Naive B cell (primary cell): Measurements from ENCODE around the gene TSHZ1. TPM values are rescaled to one million over a fixed set of nuclear protein-coding genes. Genes with fewer than 3 reads are reported as not detected.

ENCODE experiments used
- ATAC-seq, 2 donors: fragments of 150-1000 bp; cut with Tn5 transposase; 2 replicates each; pipeline ENCODE4 v1.10.0; 2021; ENCODE audit warnings: low read depth in 2 of 2, mild to moderate bottlenecking in 2 of 2, moderate library complexity in 2 of 2
- DNase-seq: peaks from one replicate; pipeline ENCODE4 v3.0.0; 2022
- H3K27ac Mint-ChIP-seq, 6 donors: one replicate each; pipeline ENCODE4 v1.8.0; 2020 to 2022; ENCODE audit warnings: mild to moderate bottlenecking in 6 of 6, mixed read lengths in 6 of 6, moderate library complexity in 5 of 6, inconsistent platforms in 2 of 6
- H3K27me3 Mint-ChIP-seq, 3 donors: one replicate each; pipeline ENCODE4 v1.8.0; 2021 to 2022; ENCODE audit warnings: mixed read lengths in 3 of 3, mild to moderate bottlenecking in 1 of 3
- H3K36me3 Mint-ChIP-seq, 2 donors: one replicate each; pipeline ENCODE4 v1.8.0; 2020 to 2022; ENCODE audit warnings: mixed read lengths in 2 of 2, inconsistent platforms in 1 of 2, mild to moderate bottlenecking in 1 of 2
- H3K4me1 Mint-ChIP-seq, 3 donors: one replicate each; pipeline ENCODE4 v1.8.0; 2020 to 2022; ENCODE audit warnings: mixed read lengths in 3 of 3, inconsistent platforms in 1 of 3, mild to moderate bottlenecking in 1 of 3, moderate library complexity in 1 of 3
- H3K4me3 Mint-ChIP-seq, 8 donors: one replicate each; pipeline ENCODE4 v1.8.0; 2020 to 2022; ENCODE audit warnings: mild to moderate bottlenecking in 8 of 8, mixed read lengths in 8 of 8, moderate library complexity in 8 of 8, inconsistent platforms in 2 of 8
- H3K9me3 Mint-ChIP-seq, 7 donors: one replicate each; pipeline ENCODE4 v1.8.0; 2020 to 2022; ENCODE audit warnings: mixed read lengths in 7 of 7, mild to moderate bottlenecking in 5 of 7, inconsistent platforms in 2 of 7, moderate library complexity in 1 of 7
- polyA plus RNA-seq, 6 donors: library from polyadenylated mRNA; unstranded; fragments of 300-500 nt; fragmentation: Illumina TruSeq; gene quantifications; one replicate each; pipeline ENCODE4 v1.2.3, GENCODE V29; 2021; ENCODE audit warnings: low read depth in 6 of 6

The TSHZ1 gene
- polyA plus RNA-seq, 6 donors from 2014 or later: 0.41 to 2.2 (median 1.7) TPM

DNA sequence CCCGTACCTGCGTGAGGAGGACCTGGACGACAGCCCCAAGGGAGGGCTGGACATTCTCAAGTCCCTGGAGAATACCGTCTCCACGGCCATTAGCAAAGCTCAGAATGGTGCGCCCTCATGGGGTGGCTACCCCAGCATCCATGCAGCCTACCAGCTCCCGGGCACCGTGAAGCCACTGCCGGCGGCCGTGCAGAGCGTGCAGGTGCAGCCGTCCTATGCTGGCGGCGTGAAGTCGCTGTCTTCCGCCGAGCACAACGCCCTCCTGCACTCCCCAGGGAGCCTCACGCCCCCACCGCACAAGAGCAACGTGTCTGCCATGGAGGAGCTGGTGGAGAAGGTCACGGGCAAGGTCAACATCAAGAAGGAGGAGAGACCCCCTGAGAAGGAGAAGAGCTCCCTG lies 76.4 kb downstream of the TSHZ1 start:
- DNase-seq (no peak), ATAC-seq (no peak)
- Mint-ChIP-seq H3K4me1 (peaks cover 0 to 3% (median 0%) of the 10 kb centered on the region in 3 donors), H3K27ac (no peak overlapping the region), H3K27me3 (no peaks in the 10 kb centered on the region), H3K36me3 (peaks cover 24 to 31% of the 10 kb centered on the region in 2 donors), H3K9me3 (peaks cover 0 to 2% (median 0%) of the 10 kb centered on the region in 7 donors), H3K4me3 (no peak overlapping the region)

DNA sequence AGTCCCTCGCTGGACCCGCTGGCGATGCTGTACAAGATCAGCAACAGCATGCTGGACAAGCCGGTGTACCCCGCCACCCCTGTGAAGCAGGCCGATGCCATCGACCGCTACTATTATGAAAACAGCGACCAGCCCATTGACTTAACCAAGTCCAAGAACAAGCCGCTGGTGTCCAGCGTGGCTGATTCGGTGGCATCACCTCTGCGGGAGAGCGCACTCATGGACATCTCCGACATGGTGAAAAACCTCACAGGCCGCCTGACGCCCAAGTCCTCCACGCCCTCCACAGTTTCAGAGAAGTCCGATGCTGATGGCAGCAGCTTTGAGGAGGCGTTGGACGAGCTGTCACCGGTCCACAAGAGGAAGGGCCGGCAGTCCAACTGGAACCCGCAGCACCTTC lies 77.1 kb downstream of the TSHZ1 start:
- Mint-ChIP-seq H3K27ac (no peak overlapping the region), H3K36me3 (peaks cover 20 to 31% of the 10 kb centered on the region in 2 donors), H3K4me1 (peaks cover 0 to 3% (median 0%) of the 10 kb centered on the region in 3 donors), H3K4me3 (no peak overlapping the region), H3K27me3 (no peaks in the 10 kb centered on the region), H3K9me3 (peaks cover 0 to 2% (median 0%) of the 10 kb centered on the region in 7 donors)
- no peak for DNase-seq
- ATAC-seq: no peak

DNA sequence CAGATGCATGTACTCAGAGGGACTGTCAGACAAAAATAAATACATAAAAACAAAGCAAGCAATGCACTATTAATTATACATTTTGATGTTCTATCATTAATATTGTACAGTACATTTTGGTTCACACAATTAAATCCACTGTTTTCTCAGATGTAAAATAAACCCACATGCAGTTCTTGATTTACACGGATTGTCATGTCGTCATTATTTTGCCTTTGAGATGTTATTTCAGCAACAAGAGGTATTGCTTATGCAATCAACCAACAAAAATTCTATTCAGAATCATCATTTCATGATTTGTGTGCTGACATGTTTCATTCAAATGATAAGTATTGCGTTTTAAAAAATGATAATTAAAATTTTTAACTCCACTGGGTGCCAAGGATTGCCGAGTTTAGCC lies 79.2 kb downstream of the TSHZ1 start:
- no peaks in the 10 kb centered on the region for H3K27me3 Mint-ChIP-seq

DNA sequence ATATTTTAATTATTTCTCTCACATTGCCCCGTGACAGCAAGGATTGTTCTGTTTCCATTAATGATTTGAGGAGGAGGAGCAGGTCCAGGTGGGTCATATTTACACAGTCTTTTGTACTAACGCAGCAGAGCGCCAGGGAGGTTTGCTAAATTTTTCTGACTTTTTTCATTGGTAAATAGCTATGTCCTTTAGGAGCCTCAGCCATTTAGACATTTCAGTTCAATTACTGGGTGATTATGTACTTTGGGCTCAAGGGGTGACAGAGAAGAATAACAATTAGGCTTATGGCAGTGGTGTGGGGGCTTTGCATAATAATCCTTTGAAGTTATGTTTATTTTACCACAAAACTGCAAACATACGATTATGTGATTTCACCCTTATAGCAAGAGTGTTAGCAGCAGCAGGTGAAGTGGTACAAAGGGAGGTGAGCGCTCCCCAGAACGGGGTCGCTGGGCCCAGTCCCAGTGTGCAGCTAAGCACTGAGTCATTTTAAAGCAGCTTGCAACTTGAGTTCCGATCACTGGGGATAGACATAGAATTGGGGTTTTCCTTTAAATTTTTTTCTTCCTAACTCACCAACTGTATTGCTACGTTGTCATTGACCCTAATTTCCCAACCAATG lies 80.3 kb downstream of the TSHZ1 start:
- DNase-seq (no peak), ATAC-seq (no peak)
- Mint-ChIP-seq H3K9me3 (no peaks in the 10 kb centered on the region), H3K4me3 (no peak overlapping the region), H3K36me3 (peaks cover 10 to 15% of the 10 kb centered on the region in 2 donors), H3K4me1 (no peaks in the 10 kb centered on the region), H3K27me3 (no peaks in the 10 kb centered on the region), H3K27ac (no peak overlapping the region)

More for the DNA sequence above, 79.2 kb downstream of the TSHZ1 start:
- Mint-ChIP-seq H3K9me3 (peaks cover 0 to 2% (median 0%) of the 10 kb centered on the region in 7 donors), H3K4me3 (no peak overlapping the region), H3K4me1 (no peaks in the 10 kb centered on the region), H3K36me3 (peaks cover 19 to 24% of the 10 kb centered on the region in 2 donors), H3K27ac (no peak overlapping the region)
- ATAC-seq (no peak), DNase-seq (no peak)

DNA sequence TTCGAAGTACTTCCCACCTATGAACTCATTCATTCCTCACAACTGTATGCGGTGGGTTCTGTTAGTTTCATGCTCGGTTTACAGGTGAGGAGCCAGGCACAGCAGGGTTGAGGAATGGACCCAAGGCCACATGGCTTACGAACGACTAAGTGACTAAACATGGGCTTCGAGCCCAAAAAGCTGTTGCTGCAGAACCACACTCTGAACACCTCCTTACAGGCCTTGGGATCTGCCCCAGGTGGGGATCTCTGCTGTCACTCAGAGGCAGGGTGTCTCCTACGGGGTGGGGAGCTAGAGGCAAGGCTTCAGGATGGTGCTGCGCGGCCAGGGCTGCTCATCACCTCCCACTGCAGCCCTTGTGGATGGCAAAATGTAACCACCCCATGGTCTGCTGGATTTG lies 80.9 kb downstream of the TSHZ1 start:
- H3K4me1 Mint-ChIP-seq: no peaks in the 10 kb centered on the region
- no peaks in the 10 kb centered on the region for H3K9me3 Mint-ChIP-seq
- no peak for ATAC-seq
- no peaks in the 10 kb centered on the region for H3K27me3 Mint-ChIP-seq
- peaks cover 9% of the 10 kb centered on the region in 2 donors for H3K36me3 Mint-ChIP-seq
- H3K27ac Mint-ChIP-seq: no peak overlapping the region
- H3K4me3 Mint-ChIP-seq: no peak overlapping the region
- no peak for DNase-seq

DNA sequence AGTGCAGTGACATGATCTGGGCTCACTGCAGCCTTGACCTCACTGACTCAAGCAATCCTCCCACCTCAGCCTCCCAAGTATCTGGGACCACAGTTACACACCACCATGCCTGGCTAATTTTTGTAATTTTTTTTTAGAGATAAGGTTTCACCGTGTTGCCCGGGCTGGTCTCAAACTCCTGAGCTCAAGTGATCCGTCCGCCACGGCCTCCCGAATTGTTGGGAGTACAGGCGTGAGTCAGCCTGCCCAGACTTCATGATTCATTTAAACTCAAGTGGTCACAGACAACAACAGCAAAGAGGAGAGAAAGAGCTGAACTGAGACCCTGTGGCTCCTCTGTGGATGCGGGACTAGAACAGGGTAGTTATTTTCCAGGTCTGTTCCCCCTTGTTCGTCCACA lies 83.0 kb downstream of the TSHZ1 start:
- DNase-seq (no peak), ATAC-seq (no peak)
- Mint-ChIP-seq H3K27ac (no peak overlapping the region), H3K4me1 (no peaks in the 10 kb centered on the region), H3K36me3 (no peaks in the 10 kb centered on the region), H3K9me3 (no peaks in the 10 kb centered on the region), H3K27me3 (no peaks in the 10 kb centered on the region), H3K4me3 (no peak overlapping the region)

DNA sequence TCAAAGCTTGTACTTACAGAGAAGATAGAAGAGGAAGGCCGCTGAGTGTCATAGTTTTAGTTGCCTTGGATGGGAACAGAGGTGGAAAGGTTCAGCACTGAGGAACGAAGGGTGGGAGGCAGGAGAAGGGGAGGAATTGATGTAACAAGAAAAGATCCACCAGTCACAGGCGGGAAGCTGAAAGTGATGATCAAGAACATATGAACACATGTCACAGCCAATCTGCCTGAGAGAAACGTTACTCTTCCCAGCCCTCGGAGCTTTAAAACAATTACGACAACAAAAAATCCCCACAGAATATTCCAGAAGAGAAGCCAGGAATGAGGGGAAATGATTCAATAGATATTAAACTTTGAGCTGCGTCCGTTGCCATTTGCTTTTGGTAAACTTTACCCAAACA lies 87.1 kb downstream of the TSHZ1 start:
- no peaks in the 10 kb centered on the region for H3K9me3 Mint-ChIP-seq
- H3K27ac Mint-ChIP-seq: no peak overlapping the region
- no peaks in the 10 kb centered on the region for H3K27me3 Mint-ChIP-seq
- no peaks in the 10 kb centered on the region for H3K4me1 Mint-ChIP-seq
- no peak overlapping the region for H3K4me3 Mint-ChIP-seq
- ATAC-seq (no peak), DNase-seq (no peak)
- no peaks in the 10 kb centered on the region for H3K36me3 Mint-ChIP-seq

DNA sequence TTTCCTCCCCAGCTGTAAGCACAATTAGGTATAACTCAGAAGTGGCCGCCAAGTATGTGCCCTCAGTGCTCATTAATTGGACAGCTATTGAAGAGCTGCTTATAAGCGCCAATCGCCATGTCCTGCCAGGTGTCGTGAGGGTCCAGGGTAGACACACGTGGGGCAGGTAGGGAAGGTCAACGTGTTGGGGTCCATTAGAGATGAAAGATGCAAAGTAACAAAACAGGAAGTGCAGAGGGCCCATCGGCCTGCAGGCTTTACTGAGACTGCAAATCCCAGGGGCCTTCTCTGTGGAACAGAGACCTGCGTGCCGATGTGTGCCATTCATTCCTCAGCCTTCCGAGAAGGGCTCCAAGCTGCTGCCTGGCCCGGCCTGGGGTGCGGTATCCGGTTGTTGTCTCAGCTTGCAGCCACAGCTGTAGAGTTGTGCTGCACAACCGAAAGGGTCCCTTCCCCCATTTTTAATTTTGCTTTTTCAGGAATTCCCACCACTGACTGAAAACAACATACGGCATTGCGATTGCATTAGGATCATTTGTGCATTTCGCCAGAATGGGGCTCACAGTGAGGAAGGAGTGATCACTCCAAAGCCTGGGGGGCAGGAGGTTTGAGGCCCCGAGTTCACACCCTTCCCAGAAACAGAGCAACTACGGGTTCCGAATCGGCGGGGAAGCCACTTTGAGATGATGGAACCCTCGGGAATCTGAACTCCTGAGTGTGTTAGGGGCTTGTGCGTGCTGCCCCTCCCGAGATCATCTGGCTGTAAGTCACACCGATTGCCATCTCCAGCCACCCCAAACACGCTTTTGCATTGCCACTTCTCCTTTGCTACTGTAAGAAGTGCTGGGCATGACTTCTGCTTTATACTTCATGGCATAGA lies 94.3 kb downstream of the TSHZ1 start:
- H3K27ac Mint-ChIP-seq: no peak overlapping the region
- no peak for DNase-seq
- H3K36me3 Mint-ChIP-seq: peaks cover 0 to 10% of the 10 kb centered on the region in 2 donors

DNA sequence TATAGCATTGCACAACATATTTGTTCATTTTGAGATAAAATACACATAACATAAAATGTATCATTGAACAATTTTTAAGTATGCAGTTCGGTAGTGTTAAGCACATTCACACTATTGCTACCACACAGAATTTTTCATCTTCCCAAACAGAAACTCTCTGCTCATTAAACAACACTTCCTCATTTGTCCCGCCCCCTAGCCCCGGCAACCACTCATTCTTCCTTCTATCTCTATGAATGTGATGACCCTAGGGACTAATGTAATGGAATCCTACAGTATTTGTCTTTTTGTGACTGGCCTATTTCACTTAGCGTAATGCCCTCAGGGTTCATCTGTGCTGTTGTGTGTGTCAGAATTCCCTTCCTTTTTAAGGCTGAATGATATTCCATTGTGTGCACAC lies 95.4 kb downstream of the TSHZ1 start:
- Mint-ChIP-seq H3K27ac (no peak overlapping the region), H3K9me3 (peaks cover 2 to 34% (median 11%) of the 10 kb centered on the region in 7 donors), H3K36me3 (peaks cover 0 to 20% of the 10 kb centered on the region in 2 donors), H3K27me3 (peaks cover 4 to 21% (median 19%) of the 10 kb centered on the region in 3 donors), H3K4me1 (no peaks in the 10 kb centered on the region), H3K4me3 (no peak overlapping the region)
- ATAC-seq: no peak
- no peak for DNase-seq

More for the DNA sequence above, 94.3 kb downstream of the TSHZ1 start:
- H3K4me1 Mint-ChIP-seq: no peaks in the 10 kb centered on the region
- ATAC-seq: no peak
- peaks cover 0 to 11% (median 11%) of the 10 kb centered on the region in 3 donors for H3K27me3 Mint-ChIP-seq
- no peak overlapping the region for H3K4me3 Mint-ChIP-seq
- H3K9me3 Mint-ChIP-seq: peaks cover 2 to 33% (median 7%) of the 10 kb centered on the region in 7 donors

DNA sequence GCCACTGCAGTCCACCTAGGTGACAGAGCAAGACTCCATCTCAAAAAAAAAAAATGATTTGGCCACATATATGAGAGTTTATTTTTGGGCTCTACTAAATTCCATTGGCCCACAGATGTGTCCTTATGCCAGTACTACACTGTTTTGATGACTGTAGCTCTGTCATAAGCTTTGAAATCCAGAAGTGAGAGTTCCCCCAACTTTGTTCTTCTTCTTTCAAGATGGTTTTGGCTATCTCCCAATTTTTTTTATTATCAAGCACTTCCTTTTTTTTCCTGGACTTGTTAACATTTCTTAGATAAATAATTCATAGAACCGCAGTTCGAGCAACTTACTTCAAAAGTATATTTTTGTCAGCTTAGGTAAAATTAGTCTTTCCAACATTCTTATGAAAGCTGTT lies 96.9 kb downstream of the TSHZ1 start:
- Mint-ChIP-seq H3K9me3 (peaks cover 2 to 34% (median 11%) of the 10 kb centered on the region in 7 donors), H3K36me3 (peaks cover 0 to 20% of the 10 kb centered on the region in 2 donors), H3K4me3 (no peak overlapping the region), H3K27ac (no peak overlapping the region), H3K4me1 (no peaks in the 10 kb centered on the region), H3K27me3 (peaks cover 9 to 32% (median 28%) of the 10 kb centered on the region in 3 donors)
- no peak for ATAC-seq
- no peak for DNase-seq

DNA sequence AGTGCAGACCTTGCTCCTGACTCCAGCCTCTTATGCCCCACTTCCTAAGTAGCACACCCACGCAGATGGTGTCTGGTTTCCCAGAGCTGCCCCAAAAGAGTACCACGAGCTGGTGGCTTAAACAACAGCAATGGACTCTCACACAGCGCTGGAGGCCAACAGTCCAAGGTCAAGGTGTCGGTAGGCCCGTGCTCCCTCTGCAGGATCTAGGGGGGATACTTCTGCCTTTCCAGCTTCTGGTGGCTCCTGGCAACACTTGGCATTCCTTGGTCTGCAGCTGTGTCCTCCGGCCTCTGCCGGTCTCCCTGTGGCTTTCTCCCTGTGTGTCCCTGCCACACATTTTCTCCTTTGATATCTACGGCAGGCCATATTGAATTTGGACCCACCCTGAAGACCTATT lies 99.0 kb downstream of the TSHZ1 start:
- Mint-ChIP-seq H3K4me1 (no peaks in the 10 kb centered on the region), H3K36me3 (peaks cover 0 to 20% of the 10 kb centered on the region in 2 donors), H3K27ac (peak overlapping the region in 2 of 6 donors; percentile 35 to 84), H3K27me3 (peaks cover 14 to 40% (median 28%) of the 10 kb centered on the region in 3 donors), H3K9me3 (peaks cover 2 to 34% (median 11%) of the 10 kb centered on the region in 7 donors), H3K4me3 (no peak overlapping the region)
- ATAC-seq (no peak), DNase-seq (no peak)

DNA sequence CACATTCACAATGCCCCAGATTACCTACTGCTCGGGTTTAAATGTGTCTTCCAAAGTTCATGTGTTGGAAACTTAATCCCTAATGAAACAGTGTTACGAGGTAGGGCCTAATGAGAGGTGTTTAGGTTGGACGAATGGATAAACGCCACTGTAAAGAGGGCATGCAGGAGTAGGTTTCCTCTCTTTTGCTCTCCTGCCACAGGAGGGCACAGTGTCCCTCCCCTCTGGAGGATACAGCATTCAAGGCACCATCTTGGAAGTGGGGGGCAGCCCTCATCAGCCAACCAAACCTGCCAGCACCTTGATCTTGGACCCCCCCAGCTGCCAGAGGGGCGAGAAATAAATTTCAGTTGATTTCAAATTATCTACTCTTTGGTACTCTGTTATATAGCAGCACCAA lies 103.5 kb downstream of the TSHZ1 start:
- no peak overlapping the region for H3K4me3 Mint-ChIP-seq
- no peaks in the 10 kb centered on the region for H3K4me1 Mint-ChIP-seq
- no peak overlapping the region for H3K27ac Mint-ChIP-seq
- H3K9me3 Mint-ChIP-seq: peaks cover 0 to 13% (median 5%) of the 10 kb centered on the region in 7 donors
- peaks cover 21 to 44% (median 31%) of the 10 kb centered on the region in 3 donors for H3K27me3 Mint-ChIP-seq
- peaks cover 0 to 18% of the 10 kb centered on the region in 2 donors for H3K36me3 Mint-ChIP-seq
- no peak for DNase-seq
- no peak for ATAC-seq

DNA sequence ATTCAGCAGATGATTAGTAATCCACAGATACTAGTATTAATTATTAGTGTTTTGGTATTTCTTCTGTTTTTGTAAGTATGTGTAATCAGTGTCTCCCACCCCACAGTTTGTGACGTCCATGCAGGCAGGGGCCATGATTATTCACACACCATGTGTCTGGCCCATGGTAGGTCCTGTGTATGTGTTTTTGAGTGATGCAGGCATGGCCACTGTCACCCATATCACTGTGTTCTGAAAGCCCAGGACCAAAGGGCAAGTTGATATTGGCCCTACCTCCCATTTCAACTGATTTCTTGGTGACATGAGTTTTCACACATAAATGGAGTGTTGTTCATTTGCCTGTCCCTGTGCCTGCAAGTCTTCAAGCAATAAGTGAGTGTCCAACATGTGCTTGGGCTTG lies 104.0 kb downstream of the TSHZ1 start:
- Mint-ChIP-seq H3K9me3 (peaks cover 0 to 8% (median 4%) of the 10 kb centered on the region in 7 donors), H3K4me3 (no peak overlapping the region), H3K27me3 (peaks cover 21 to 39% (median 26%) of the 10 kb centered on the region in 3 donors), H3K36me3 (peaks cover 0 to 13% of the 10 kb centered on the region in 2 donors), H3K27ac (no peak overlapping the region), H3K4me1 (no peaks in the 10 kb centered on the region)
- no peak for DNase-seq
- no peak for ATAC-seq

DNA sequence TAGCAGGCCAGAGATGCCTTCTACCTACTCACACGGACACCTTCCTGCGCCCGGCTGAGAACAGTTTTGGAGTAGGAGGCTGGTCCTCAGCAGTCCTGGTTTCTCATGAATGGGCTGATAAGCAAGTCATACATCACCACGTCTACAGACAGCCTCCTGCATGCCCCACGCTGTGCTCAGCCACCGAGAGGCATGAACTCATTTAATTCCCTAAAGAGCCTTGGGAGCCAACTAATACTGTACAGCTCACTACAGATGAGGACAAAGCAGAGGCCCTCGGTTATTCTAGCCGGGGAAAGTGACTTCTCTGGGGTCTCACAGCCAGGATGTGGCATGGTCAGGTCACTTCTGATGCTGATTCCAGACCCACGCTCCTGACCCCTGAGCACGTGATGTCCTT lies 105.6 kb downstream of the TSHZ1 start:
- no peak for DNase-seq
- Mint-ChIP-seq H3K4me3 (no peak overlapping the region), H3K36me3 (no peaks in the 10 kb centered on the region), H3K27ac (no peak overlapping the region), H3K9me3 (peaks cover 0 to 2% (median 0%) of the 10 kb centered on the region in 7 donors), H3K27me3 (peaks cover 13 to 24% (median 17%) of the 10 kb centered on the region in 3 donors), H3K4me1 (no peaks in the 10 kb centered on the region)
- no peak for ATAC-seq
